H1 (cell line): ENCODE results near the gene HACD2. TPM values are rescaled to one million over a fixed set of nuclear protein-coding genes. Genes with fewer than 3 reads are reported as not detected.

Source experiments
- CTCF ChIA-PET: fragments of 300-600 bp; sonication (Branson Sonifier 250); formaldehyde crosslinking; loops from one replicate; lab custom pipeline; 2021; ENCODE audit not compliant: partially characterized antibody; lab: Charles Lee
- POLR2A ChIA-PET: fragments of 300-600 bp; sonication (Branson Sonifier 250); formaldehyde crosslinking; loops from one replicate; lab custom pipeline; 2021; ENCODE audit warnings: inconsistent platforms; ENCODE audit not compliant: partially characterized antibody; lab: Charles Lee
- DNase-seq, 2 experiments: peaks; one replicate each; pipeline versions ENCODE4 v3.0.0 to v3.0.0-alpha.2; 2010 to 2022; ENCODE audit warnings: low spot score in 2 of 2, low read depth in 1 of 2, mixed read lengths in 1 of 2
- FAIRE-seq: peaks from 2 replicates; lab custom pipeline; 2011; peaks lifted over from hg19 to GRCh38; lab: Jason Lieb, UNC
- H2AFZ ChIP-seq: 2 replicates; pipeline ENCODE4 v1.8.1; 2012; ENCODE audit warnings: low read length, inconsistent platforms
- H2AK5ac ChIP-seq: 2 replicates; pipeline ENCODE4 v1.6.1; 2013; ENCODE audit warnings: low read depth, low read length
- H2BK120ac ChIP-seq: replicated peaks from 2 replicates; pipeline ENCODE3; 2013; ENCODE audit warnings: low read depth, low read length, inconsistent platforms
- H2BK12ac ChIP-seq: 2 replicates; pipeline ENCODE4 v1.6.1; 2013; ENCODE audit warnings: low read depth, low read length
- H2BK15ac ChIP-seq: 2 replicates; pipeline ENCODE4 v1.6.1; 2013; ENCODE audit warnings: low read length
- H2BK20ac ChIP-seq: 2 replicates; pipeline ENCODE4 v1.6.1; 2013; ENCODE audit warnings: low read length
- H2BK5ac ChIP-seq: 2 replicates; pipeline ENCODE4 v1.6.1; 2013; ENCODE audit warnings: low read depth, low read length
- H3K14ac ChIP-seq: 2 replicates; pipeline ENCODE4 v1.6.1; 2013; ENCODE audit warnings: inconsistent platforms; ENCODE audit not compliant: insufficient read length
- H3K18ac ChIP-seq: 2 replicates; pipeline ENCODE4 v1.6.1; 2013; ENCODE audit warnings: low read length; ENCODE audit errors: extremely low read depth
- H3K23ac ChIP-seq: 2 replicates; pipeline ENCODE4 v1.6.1; 2013; ENCODE audit warnings: inconsistent platforms; ENCODE audit not compliant: insufficient read length
- H3K23me2 ChIP-seq: 2 replicates; pipeline ENCODE4 v1.6.1; 2013; ENCODE audit warnings: low read depth, low read length
- H3K27ac ChIP-seq: 2 replicates; pipeline ENCODE4 v1.6.1; 2011; ENCODE audit warnings: low read depth, low read length, inconsistent platforms
- H3K27me3 ChIP-seq, 4 experiments: replicated peaks in 1 of 4; 1 replicate in 1 of 4; 2 replicates in 3 of 4; pipeline versions ENCODE4 v1.6.1 to v1.8.1; 2011 to 2013; ENCODE audit warnings: low read length in 3 of 4, mild to moderate bottlenecking in 3 of 4, inconsistent platforms in 2 of 4, mixed read lengths in 2 of 4, moderate library complexity in 1 of 4; ENCODE audit not compliant: control insufficient read depth in 3 of 4, insufficient read depth in 3 of 4; ENCODE audit errors: extremely low read depth in 1 of 4
- H3K36me3 ChIP-seq, 4 experiments: 2 replicates each; pipeline versions ENCODE4 v1.6.1 to v1.8.1; 2011 to 2013; ENCODE audit warnings: mild to moderate bottlenecking in 4 of 4, low read length in 3 of 4, moderate library complexity in 2 of 4, control low read depth in 1 of 4, inconsistent platforms in 1 of 4; ENCODE audit not compliant: insufficient read depth in 4 of 4, control insufficient read depth in 2 of 4
- H3K4ac ChIP-seq: replicated peaks from 2 replicates; pipeline ENCODE3; 2013; ENCODE audit warnings: low read length, low read depth, mixed read lengths, inconsistent platforms; ENCODE audit not compliant: insufficient read length
- H3K4me1 ChIP-seq, 4 experiments: replicated peaks in 1 of 4; 1 replicate in 1 of 4; 2 replicates in 3 of 4; pipeline versions ENCODE4 v1.6.1 to v1.8.1; 2011 to 2013; ENCODE audit warnings: low read length in 3 of 4, inconsistent platforms in 2 of 4, mixed read lengths in 1 of 4; ENCODE audit not compliant: insufficient read depth in 4 of 4, control insufficient read depth in 3 of 4
- H3K4me2 ChIP-seq, 2 experiments: 2 replicates each; pipeline versions ENCODE4 v1.6.1 to v1.8.1; 2011 to 2013; ENCODE audit warnings: low read depth in 2 of 2, low read length in 2 of 2, control low read depth in 1 of 2, inconsistent platforms in 1 of 2, mild to moderate bottlenecking in 1 of 2; ENCODE audit not compliant: insufficient read depth in 1 of 2
- H3K4me3 ChIP-seq, 4 experiments: fragments of 200-600, 300-600 bp in 1 of 4; sonication (generic), shearing (Covaris generic), sonication (Bioruptor Twin) in 1 of 4; 2 replicates each; pipeline versions ENCODE4 v1.5.1 to v1.8.1; 2011 to 2016; ENCODE audit warnings: low read length in 4 of 4, low read depth in 3 of 4, control low read depth in 2 of 4, inconsistent platforms in 2 of 4, mild to moderate bottlenecking in 2 of 4, mixed read lengths in 1 of 4, moderate library complexity in 1 of 4; ENCODE audit not compliant: insufficient read depth in 2 of 4; ENCODE audit errors: extremely low read depth in 1 of 4
- H3K56ac ChIP-seq: replicated peaks from 2 replicates; pipeline ENCODE3; 2013; ENCODE audit warnings: low read depth, mild to moderate bottlenecking, mixed read lengths, low read length, inconsistent platforms; ENCODE audit not compliant: insufficient read length
- H3K79me1 ChIP-seq: 2 replicates; pipeline ENCODE4 v1.6.1; 2013; ENCODE audit warnings: low read depth, low read length, control low read depth
- H3K79me2 ChIP-seq, 2 experiments: 2 replicates each; pipeline versions ENCODE4 v1.6.1 to v1.8.1; 2012 to 2013; ENCODE audit warnings: low read length in 2 of 2, mild to moderate bottlenecking in 2 of 2, inconsistent platforms in 1 of 2; ENCODE audit not compliant: insufficient read depth in 2 of 2, control insufficient read depth in 1 of 2
- H3K9ac ChIP-seq, 4 experiments: replicated peaks in 1 of 4; 1 replicate in 1 of 4; 2 replicates in 3 of 4; pipeline versions ENCODE4 v1.6.1 to v1.8.1; 2011 to 2013; ENCODE audit warnings: low read depth in 3 of 4, low read length in 3 of 4, control low read depth in 2 of 4, mild to moderate bottlenecking in 2 of 4, moderate library complexity in 2 of 4, inconsistent platforms in 1 of 4; ENCODE audit errors: extremely low read depth in 1 of 4
- H3K9me3 ChIP-seq, 2 experiments: 2 replicates each; pipeline versions ENCODE4 v1.6.1 to v1.8.1; 2012 to 2013; ENCODE audit warnings: mild to moderate bottlenecking in 2 of 2, moderate library complexity in 2 of 2, control low read depth in 1 of 2, inconsistent platforms in 1 of 2, low read depth in 1 of 2, low read length in 1 of 2, mixed read lengths in 1 of 2; ENCODE audit not compliant: insufficient read depth in 2 of 2
- H4K20me1 ChIP-seq, 2 experiments: replicated peaks in 1 of 2; 2 replicates each; pipeline versions ENCODE3 to v1.8.1; 2011 to 2013; ENCODE audit warnings: inconsistent platforms in 2 of 2, low read length in 2 of 2, mild to moderate bottlenecking in 1 of 2; ENCODE audit not compliant: insufficient read depth in 2 of 2, control insufficient read depth in 1 of 2
- H4K5ac ChIP-seq: 2 replicates; pipeline ENCODE4 v1.6.1; 2013; ENCODE audit warnings: low read length, low read depth, mixed read lengths, inconsistent platforms; ENCODE audit not compliant: insufficient read length
- H4K8ac ChIP-seq: 2 replicates; pipeline ENCODE4 v1.8.0; 2013; ENCODE audit warnings: mild to moderate bottlenecking, moderate library complexity, low read length, inconsistent platforms; ENCODE audit not compliant: insufficient read depth; ENCODE audit errors: extremely low read depth
- H4K91ac ChIP-seq: replicated peaks from 2 replicates; pipeline ENCODE3; 2013; ENCODE audit warnings: low read length, mixed read lengths, inconsistent platforms; ENCODE audit not compliant: insufficient read length
- CHD1 ChIP-seq: IDR thresholded peaks from 2 replicates; pipeline ENCODE4 v1.6.1; 2012; ENCODE audit warnings: low read depth, low read length, improper control_type of control experiment
- CTBP2 ChIP-seq: IDR thresholded peaks from 2 replicates; pipeline ENCODE4 v1.7.0; 2011; ENCODE audit warnings: borderline replicate concordance, mild to moderate bottlenecking, moderate library complexity, mixed read lengths, low read length; ENCODE audit not compliant: insufficient read depth, insufficient read length
- JUND ChIP-seq: IDR thresholded peaks from 2 replicates; pipeline ENCODE4 v1.6.1; 2011; ENCODE audit warnings: mild to moderate bottlenecking, improper control_type of control experiment, low read length
- NANOG ChIP-seq: IDR thresholded peaks from 2 replicates; pipeline ENCODE4 v1.6.1; 2011; ENCODE audit warnings: low read length, low read depth, mild to moderate bottlenecking, inconsistent platforms; ENCODE audit not compliant: insufficient read depth, poor library complexity, severe bottlenecking
- POLR2A ChIP-seq, 2 experiments: IDR thresholded peaks; 1 replicate in 1 of 2; 2 replicates in 1 of 2; pipeline ENCODE4 v1.6.1; 2011; ENCODE audit warnings: low read depth in 2 of 2, low read length in 2 of 2, mild to moderate bottlenecking in 2 of 2; ENCODE audit errors: control extremely low read depth in 1 of 2
- RBBP5 ChIP-seq: IDR thresholded peaks from 2 replicates; pipeline ENCODE4 v1.7.1; 2012; ENCODE audit warnings: low read depth, mild to moderate bottlenecking, inconsistent platforms, low read length, moderate library complexity, borderline replicate concordance
- RFX5 ChIP-seq: IDR thresholded peaks from 2 replicates; pipeline ENCODE4 v1.6.1; 2011; ENCODE audit warnings: low read depth, low read length, improper control_type of control experiment, borderline replicate concordance
- SUZ12 ChIP-seq: fragments of 200-600 bp; sonication (generic); IDR thresholded peaks from 2 replicates; pipeline ENCODE4 v1.6.1; 2012; ENCODE audit warnings: mild to moderate bottlenecking, inconsistent platforms, low read length, moderate library complexity, mixed read lengths
- TAF1 ChIP-seq: IDR thresholded peaks from 2 replicates; pipeline ENCODE4 v1.6.1; 2011; ENCODE audit warnings: mild to moderate bottlenecking, low read depth, low read length
- TCF12 ChIP-seq: IDR thresholded peaks from 2 replicates; pipeline ENCODE4 v1.6.1; 2011; ENCODE audit warnings: low read depth, mild to moderate bottlenecking, low read length
- TEAD4 ChIP-seq: IDR thresholded peaks from 2 replicates; pipeline ENCODE4 v1.6.1; 2012; ENCODE audit warnings: low read depth, low read length, inconsistent platforms, mixed read lengths
- WGBS, 2 experiments: shearing (Covaris generic) in 1 of 2; methylation state at CpG; one replicate each; pipeline versions ENCODE4 v1.1.6 to v1.1.7; 2013 to 2015; ENCODE audit warnings: low lambda C conversion rate in 2 of 2, mixed read lengths in 2 of 2, inconsistent platforms in 1 of 2, low coverage in 1 of 2, missing lambda C conversion rate in 1 of 2; ENCODE audit not compliant: insufficient replicate concordance in 2 of 2, insufficient coverage in 1 of 2, insufficient read length in 1 of 2; ENCODE audit errors: extremely low coverage in 1 of 2, missing lambda C conversion rate in 1 of 2; 5-methylcytosine and 5-hydroxymethylcytosine counted together
- polyA plus RNA-seq, 7 experiments: library from polyadenylated mRNA; depleted of rRNA in 3 of 7; stranded (reverse) in 5 of 7; unstranded in 2 of 7; fragments of >200 nt in 5 of 7; fragments of 200-250 nt in 2 of 7; gene quantifications; 1 replicate in 5 of 7; 2 replicates in 1 of 7; 4 replicates in 1 of 7; pipeline versions ENCODE4 v1.2.1 to v1.2.3, GENCODE V29; 2011 to 2013; ENCODE audit warnings: missing spikeins in 2 of 7, mixed read lengths in 2 of 7
- total RNA-seq: library from RNA; stranded (reverse); fragmentation: NEBNext Ultra II Directional; extraction: Animal tissue kit (Norgen Biotek cat#: 25700); gene quantifications from 2 replicates; pipeline ENCODE4 v1.2.1, GENCODE V29; 2021

The HACD2 gene
- total and polyA plus RNA-seq, 2 of the 8 experiments (the other 6 are each of a cell fraction or from before 2014, with no cell fraction given), result 24.9 to 31.2 TPM

DNA sequence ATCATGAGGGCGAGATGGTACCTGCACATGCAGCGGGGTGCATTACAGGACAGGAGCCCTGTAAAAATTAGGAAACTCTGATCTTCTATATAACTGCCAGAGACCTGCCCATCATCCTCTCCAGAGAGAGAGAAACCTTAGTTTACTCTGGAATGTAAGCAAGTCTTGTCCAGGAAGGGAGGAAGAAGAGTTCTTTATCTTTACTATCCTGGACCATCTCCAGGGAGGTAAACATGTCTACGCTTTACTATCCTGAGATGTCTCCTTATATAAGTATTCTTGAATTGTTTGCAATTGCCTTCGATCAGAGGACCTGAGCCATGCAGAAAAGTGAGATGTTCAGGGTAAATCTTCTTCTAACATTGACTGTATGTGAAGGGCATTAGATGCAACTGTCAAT is 12.7 kb upstream of the HACD2 start:
- WGBS, 2 experiments, result 93% methylated on average over 4 of the region's 4 CpGs; no CpG with 5 or more reads in 1 of the 2 experiments
- no peak overlapping the region for H3K4me2 ChIP-seq
- no peak overlapping the region for H3K4me3 ChIP-seq
- H2BK120ac ChIP-seq, result no peak overlapping the region
- no peak overlapping the region for H4K5ac ChIP-seq
- no peak overlapping the region for H4K8ac ChIP-seq
- H4K20me1 ChIP-seq, result peaks cover 0 to 3% of the 10 kb centered on the region in 2 experiments
- H2AK5ac ChIP-seq, result no peak overlapping the region
- H3K9me3 ChIP-seq, result no peaks in the 10 kb centered on the region
- DNase-seq (no peak), FAIRE-seq (no peak)
- no peaks in the 10 kb centered on the region for H3K79me1 ChIP-seq
- no peak overlapping the region for H2BK12ac ChIP-seq
- H2BK20ac ChIP-seq, result no peak overlapping the region
- no peaks in the 10 kb centered on the region for H3K4me1 ChIP-seq
- POLR2A ChIA-PET, result no interaction called here
- no peaks in the 10 kb centered on the region for H3K27me3 ChIP-seq
- no peak overlapping the region for H3K14ac ChIP-seq
- no peaks in the 10 kb centered on the region for H3K23me2 ChIP-seq
- H4K91ac ChIP-seq, result no peak overlapping the region
- no peak overlapping the region for H3K4ac ChIP-seq
- no peaks in the 10 kb centered on the region for H3K36me3 ChIP-seq
- no peak overlapping the region for H3K9ac ChIP-seq
- H2BK15ac ChIP-seq, result no peak overlapping the region
- no peak for TF ChIP-seq RFX5
- no peak for TF ChIP-seq POLR2A (IDR thresholded peaks at IDR 0.05; ENCODE audit: control extremely low read depth in 1 of 2, low read depth in 2 of 2, low read length in 2 of 2)
- TF ChIP-seq RBBP5, result no peak
- TF ChIP-seq TAF1, result no peak
- no peak for TF ChIP-seq JUND
- no peak for TF ChIP-seq CTBP2
- TF ChIP-seq NANOG, result no peak
- no peak for TF ChIP-seq TEAD4
- no peak for TF ChIP-seq CHD1
- TF ChIP-seq TCF12, result no peak
- no peak for TF ChIP-seq SUZ12
- TF ChIP-seq, all 59 proteins: peak for 0
- Histone ChIP-seq H2AFZ (no peak overlapping the region), H3K27ac (no peak overlapping the region), H3K18ac (no peak overlapping the region), H3K56ac (no peak overlapping the region), H3K79me2 (no peaks in the 10 kb centered on the region), H2BK5ac (no peak overlapping the region), H3K23ac (no peak overlapping the region)
- CTCF ChIA-PET, result no interaction called here
